ENCODE results near the gene PFKFB1.

Gene PFKFB1

GRCh38 chrX:54930291-54931049 is 63.5 kb downstream of the PFKFB1 start:
- no peak overlapping the region for H3K9ac ChIP-seq (ENCODE audit: low read length in 5 of 5)
- H3K27me3 ChIP-seq (ENCODE audit: control insufficient read depth in 5 of 5, insufficient read depth in 4 of 5, low read length in 5 of 5) = peaks cover 0 to 10% (median 8%) of the 10 kb centered on the region in 5 donors
- H3K36me3 ChIP-seq (ENCODE audit: control insufficient read depth in 5 of 5, insufficient read depth in 5 of 5, low read length in 5 of 5) = peaks cover 5 to 55% (median 29%) of the 10 kb centered on the region in 5 donors
- no peak overlapping the region for H3K4me3 ChIP-seq (ENCODE audit: low read depth in 1 of 5, low read length in 5 of 5)
- peaks cover 2 to 19% (median 8%) of the 10 kb centered on the region in 5 donors for H3K9me3 ChIP-seq (ENCODE audit: control insufficient read depth in 5 of 5, low read length in 5 of 5)
- no peak overlapping the region for H3K27ac ChIP-seq (ENCODE audit: low read depth, low read length)
- no peaks in the 10 kb centered on the region for H3K4me1 ChIP-seq (ENCODE audit: control insufficient read depth in 5 of 5, insufficient read depth in 5 of 5, low read length in 5 of 5)

GRCh38 chrX:54928876-54929275 is 65.1 kb downstream of the PFKFB1 start:
- H3K9me3 ChIP-seq (ENCODE audit: control insufficient read depth in 5 of 5, low read length in 5 of 5) = peaks cover 2 to 19% (median 8%) of the 10 kb centered on the region in 5 donors
- H3K36me3 ChIP-seq (ENCODE audit: control insufficient read depth in 5 of 5, insufficient read depth in 5 of 5, low read length in 5 of 5) = peaks cover 5 to 43% (median 29%) of the 10 kb centered on the region in 5 donors
- H3K9ac ChIP-seq (ENCODE audit: low read length in 5 of 5) = no peak overlapping the region
- H3K27me3 ChIP-seq (ENCODE audit: control insufficient read depth in 5 of 5, insufficient read depth in 4 of 5, low read length in 5 of 5) = peaks cover 0 to 8% (median 5%) of the 10 kb centered on the region in 5 donors
- no peaks in the 10 kb centered on the region for H3K4me1 ChIP-seq (ENCODE audit: control insufficient read depth in 5 of 5, insufficient read depth in 5 of 5, low read length in 5 of 5)
- H3K27ac ChIP-seq (ENCODE audit: low read depth, low read length) = no peak overlapping the region
- H3K4me3 ChIP-seq (ENCODE audit: low read depth in 1 of 5, low read length in 5 of 5) = no peak overlapping the region

DNA sequence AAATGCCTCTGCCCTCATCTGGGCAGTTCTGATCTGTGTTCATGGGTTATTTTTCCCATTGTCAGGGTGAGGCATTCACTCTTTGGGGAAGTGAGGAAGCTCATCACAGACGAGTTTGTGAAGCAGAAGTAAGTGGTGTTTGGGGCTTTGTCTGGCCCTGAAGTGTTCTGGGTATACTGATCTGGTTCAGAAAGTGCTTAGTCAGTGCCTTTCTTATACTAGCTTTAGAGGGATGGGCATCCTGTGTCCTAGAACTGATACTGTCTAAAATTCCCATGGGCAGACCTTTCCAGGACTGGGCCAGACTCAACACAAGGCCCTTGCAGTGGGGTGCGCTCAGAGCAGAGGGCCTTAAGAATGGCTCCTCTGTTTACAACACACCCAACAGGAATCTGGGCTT is 67.0 kb downstream of the PFKFB1 start:
- peaks cover 0 to 9% (median 4%) of the 10 kb centered on the region in 5 donors for H3K27me3 ChIP-seq (ENCODE audit: control insufficient read depth in 5 of 5, insufficient read depth in 4 of 5, low read length in 5 of 5)
- no peak overlapping the region for H3K4me3 ChIP-seq (ENCODE audit: low read depth in 1 of 5, low read length in 5 of 5)
- H3K9me3 ChIP-seq (ENCODE audit: control insufficient read depth in 5 of 5, low read length in 5 of 5) = peaks cover 2 to 19% (median 8%) of the 10 kb centered on the region in 5 donors
- peaks cover 5 to 30% (median 22%) of the 10 kb centered on the region in 5 donors for H3K36me3 ChIP-seq (ENCODE audit: control insufficient read depth in 5 of 5, insufficient read depth in 5 of 5, low read length in 5 of 5)
- no peak overlapping the region for H3K9ac ChIP-seq (ENCODE audit: low read length in 5 of 5)
- no peak overlapping the region for H3K27ac ChIP-seq (ENCODE audit: low read depth, low read length)
- peaks cover 0 to 3% (median under 1%) of the 10 kb centered on the region in 5 donors for H3K4me1 ChIP-seq (ENCODE audit: control insufficient read depth in 5 of 5, insufficient read depth in 5 of 5, low read length in 5 of 5)

DNA sequence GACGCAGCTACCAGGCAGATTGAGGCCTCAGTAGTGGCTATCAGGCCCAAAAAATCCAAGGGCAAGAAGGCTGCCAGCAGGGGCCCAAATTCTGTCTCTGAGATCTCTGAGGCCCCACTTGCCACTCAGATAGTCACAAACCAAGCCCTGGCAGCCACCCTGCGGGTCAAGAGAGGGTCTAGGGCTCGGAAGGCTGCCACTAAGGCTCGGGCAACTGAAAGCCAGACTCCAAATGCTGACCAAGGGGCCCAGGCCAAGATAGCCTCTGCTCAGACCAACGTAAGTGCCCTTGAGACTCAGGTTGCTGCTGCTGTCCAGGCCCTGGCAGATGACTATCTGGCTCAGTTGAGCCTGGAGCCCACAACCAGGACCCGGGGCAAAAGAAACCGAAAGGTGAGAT is 70.6 kb downstream of the PFKFB1 start:
- H3K27ac ChIP-seq (ENCODE audit: low read depth, low read length) = no peak overlapping the region
- peaks cover 0 to 15% (median 10%) of the 10 kb centered on the region in 5 donors for H3K4me1 ChIP-seq (ENCODE audit: control insufficient read depth in 5 of 5, insufficient read depth in 5 of 5, low read length in 5 of 5)
- no peaks in the 10 kb centered on the region for H3K36me3 ChIP-seq (ENCODE audit: control insufficient read depth in 5 of 5, insufficient read depth in 5 of 5, low read length in 5 of 5)
- H3K4me3 ChIP-seq (ENCODE audit: low read depth in 1 of 5, low read length in 5 of 5) = no peak overlapping the region
- peaks cover 2 to 10% (median 7%) of the 10 kb centered on the region in 5 donors for H3K9me3 ChIP-seq (ENCODE audit: control insufficient read depth in 5 of 5, low read length in 5 of 5)
- no peak overlapping the region for H3K9ac ChIP-seq (ENCODE audit: low read length in 5 of 5)
- peaks cover 3 to 13% (median 4%) of the 10 kb centered on the region in 5 donors for H3K27me3 ChIP-seq (ENCODE audit: control insufficient read depth in 5 of 5, insufficient read depth in 4 of 5, low read length in 5 of 5)

GRCh38 chrX:54922547-54922946 is 71.4 kb downstream of the PFKFB1 start:
- no peak overlapping the region for H3K4me3 ChIP-seq (ENCODE audit: low read depth in 1 of 5, low read length in 5 of 5)
- peaks cover 0 to 15% (median 10%) of the 10 kb centered on the region in 5 donors for H3K4me1 ChIP-seq (ENCODE audit: control insufficient read depth in 5 of 5, insufficient read depth in 5 of 5, low read length in 5 of 5)
- no peaks in the 10 kb centered on the region for H3K36me3 ChIP-seq (ENCODE audit: control insufficient read depth in 5 of 5, insufficient read depth in 5 of 5, low read length in 5 of 5)
- peaks cover 0 to 3% (median under 1%) of the 10 kb centered on the region in 5 donors for H3K9me3 ChIP-seq (ENCODE audit: control insufficient read depth in 5 of 5, low read length in 5 of 5)
- H3K27ac ChIP-seq (ENCODE audit: low read depth, low read length) = no peak overlapping the region
- H3K9ac ChIP-seq (ENCODE audit: low read length in 5 of 5) = no peak overlapping the region
- peaks cover 3 to 13% (median 4%) of the 10 kb centered on the region in 5 donors for H3K27me3 ChIP-seq (ENCODE audit: control insufficient read depth in 5 of 5, insufficient read depth in 4 of 5, low read length in 5 of 5)

- H3K9ac ChIP-seq (ENCODE audit: low read length in 5 of 5) = peak overlapping the region in 4 of 5 donors; percentile 11 to 55 (median 28)
- H3K4me1 ChIP-seq (ENCODE audit: control insufficient read depth in 5 of 5, insufficient read depth in 5 of 5, low read length in 5 of 5) = peaks cover 0 to 15% (median 10%) of the 10 kb centered on the region in 5 donors
- no peaks in the 10 kb centered on the region for H3K36me3 ChIP-seq (ENCODE audit: control insufficient read depth in 5 of 5, insufficient read depth in 5 of 5, low read length in 5 of 5)
- no peak overlapping the region for H3K27ac ChIP-seq (ENCODE audit: low read depth, low read length)
- H3K9me3 ChIP-seq (ENCODE audit: control insufficient read depth in 5 of 5, low read length in 5 of 5) = no peaks in the 10 kb centered on the region
- peak overlapping the region; percentile 56 to 76 (median 61) for H3K4me3 ChIP-seq (ENCODE audit: low read depth in 1 of 5, low read length in 5 of 5)
- H3K27me3 ChIP-seq (ENCODE audit: control insufficient read depth in 5 of 5, insufficient read depth in 4 of 5, low read length in 5 of 5) = peaks cover 3 to 13% (median 4%) of the 10 kb centered on the region in 5 donors
Measured at GRCh38 chrX:54921427-54922021, 72.5 kb downstream of the PFKFB1 start.

GRCh38 chrX:54920610-54921426 is 73.2 kb downstream of the PFKFB1 start, which contains the start of gene TRO:
TSS of gene TRO (plus strand) at chrX:54920824. CDS start at chrX:54922247, 1,423 bp downstream.
- Histone ChIP-seq H3K9me3 (ENCODE audit: control insufficient read depth in 5 of 5, low read length in 5 of 5) (no peaks in the 10 kb centered on the region), H3K36me3 (ENCODE audit: control insufficient read depth in 5 of 5, insufficient read depth in 5 of 5, low read length in 5 of 5) (no peaks in the 10 kb centered on the region), H3K27me3 (ENCODE audit: control insufficient read depth in 5 of 5, insufficient read depth in 4 of 5, low read length in 5 of 5) (peaks cover 1 to 13% (median 4%) of the 10 kb centered on the region in 5 donors), H3K9ac (ENCODE audit: low read length in 5 of 5) (peak within 1 kb of the TSS; percentile 11 to 55 (median 28)), H3K4me3 (ENCODE audit: low read depth in 1 of 5, low read length in 5 of 5) (peak within 1 kb of the TSS; percentile 56 to 76 (median 61)), H3K27ac (ENCODE audit: low read depth, low read length) (no peak within 1 kb of the TSS), H3K4me1 (ENCODE audit: control insufficient read depth in 5 of 5, insufficient read depth in 5 of 5, low read length in 5 of 5) (peaks cover 0 to 15% (median 10%) of the 10 kb centered on the region in 5 donors)

- no peaks in the 10 kb centered on the region for H3K27me3 ChIP-seq (ENCODE audit: control insufficient read depth in 5 of 5, insufficient read depth in 4 of 5, low read length in 5 of 5)
- H3K4me3 ChIP-seq (ENCODE audit: low read depth in 1 of 5, low read length in 5 of 5) = no peak overlapping the region
- H3K36me3 ChIP-seq (ENCODE audit: control insufficient read depth in 5 of 5, insufficient read depth in 5 of 5, low read length in 5 of 5) = no peaks in the 10 kb centered on the region
- no peak overlapping the region for H3K9ac ChIP-seq (ENCODE audit: low read length in 5 of 5)
- peaks cover 0 to 19% (median 9%) of the 10 kb centered on the region in 5 donors for H3K9me3 ChIP-seq (ENCODE audit: control insufficient read depth in 5 of 5, low read length in 5 of 5)
- H3K27ac ChIP-seq (ENCODE audit: low read depth, low read length) = no peak overlapping the region
- no peaks in the 10 kb centered on the region for H3K4me1 ChIP-seq (ENCODE audit: control insufficient read depth in 5 of 5, insufficient read depth in 5 of 5, low read length in 5 of 5)
Measured at GRCh38 chrX:54909941-54910340, 84.0 kb downstream of the PFKFB1 start.

- H3K4me1 ChIP-seq (ENCODE audit: control insufficient read depth in 5 of 5, insufficient read depth in 5 of 5, low read length in 5 of 5) = no peaks in the 10 kb centered on the region
- peaks cover 0 to 9% (median 3%) of the 10 kb centered on the region in 5 donors for H3K27me3 ChIP-seq (ENCODE audit: control insufficient read depth in 5 of 5, insufficient read depth in 4 of 5, low read length in 5 of 5)
- peaks cover 0 to 16% (median 9%) of the 10 kb centered on the region in 5 donors for H3K9me3 ChIP-seq (ENCODE audit: control insufficient read depth in 5 of 5, low read length in 5 of 5)
- no peak overlapping the region for H3K9ac ChIP-seq (ENCODE audit: low read length in 5 of 5)
- H3K36me3 ChIP-seq (ENCODE audit: control insufficient read depth in 5 of 5, insufficient read depth in 5 of 5, low read length in 5 of 5) = no peaks in the 10 kb centered on the region
- H3K4me3 ChIP-seq (ENCODE audit: low read depth in 1 of 5, low read length in 5 of 5) = no peak overlapping the region
- no peak overlapping the region for H3K27ac ChIP-seq (ENCODE audit: low read depth, low read length)
Measured at GRCh38 chrX:54894159-54894558, 99.8 kb downstream of the PFKFB1 start.
